HepG2 (cell line): ENCODE results near the gene ABHD6. TPM values are rescaled to one million over a fixed set of nuclear protein-coding genes. Genes with fewer than 3 reads are reported as not detected.

Experiments
- AGO2 ChIP-seq: fragments of 200-400 bp; formaldehyde crosslinking; optimal IDR thresholded peaks from 2 replicates; pipeline ENCODE3; 2017; ENCODE audit warnings: mild to moderate bottlenecking, low read depth, low read length, moderate library complexity
- CTCF ChIP-seq: sonication (generic); formaldehyde crosslinking; IDR thresholded peaks from 2 replicates; pipeline ENCODE4 v1.5.0; 2020; ENCODE audit warnings: mild to moderate bottlenecking, missing genetic modification reagents, moderate library complexity
- JUNB ChIP-seq: sonication (generic); formaldehyde crosslinking; IDR thresholded peaks from 2 replicates; pipeline ENCODE4 v1.8.0; 2022; ENCODE audit warnings: missing genetic modification reagents, mild to moderate bottlenecking, borderline replicate concordance
- LRRFIP1 ChIP-seq: sonication (generic); formaldehyde crosslinking; conservative IDR thresholded peaks from 2 replicates; pipeline ENCODE4 v1.4.0; 2020; ENCODE audit warnings: missing genetic modification reagents
- MIER3 ChIP-seq: IDR thresholded peaks from 2 replicates; pipeline ENCODE4 v1.6.1; 2016; ENCODE audit warnings: missing compliant biosample characterization, borderline replicate concordance
- NCOA5 ChIP-seq: sonication (generic); formaldehyde crosslinking; IDR thresholded peaks from 2 replicates; pipeline ENCODE4 v1.4.0; 2020; ENCODE audit warnings: missing genetic modification reagents
- NONO ChIP-seq, 2 experiments: fragments of 450-650 bp in 1 of 2; sonication (generic) in 1 of 2; formaldehyde crosslinking in 1 of 2; IDR thresholded peaks in 1 of 2; conservative IDR thresholded peaks in 1 of 2; 2 replicates each; pipeline versions ENCODE4 v1.6.1 to v1.8.0; 2017 to 2022; ENCODE audit warnings: mild to moderate bottlenecking in 1 of 2, missing genetic modification reagents in 1 of 2, moderate library complexity in 1 of 2
- ZBTB34 ChIP-seq: sonication (generic); formaldehyde crosslinking; IDR thresholded peaks from 2 replicates; pipeline ENCODE4 v1.8.0; 2022; ENCODE audit warnings: mild to moderate bottlenecking, missing genetic modification reagents
- ZNF292 ChIP-seq: sonication (generic); formaldehyde crosslinking; IDR thresholded peaks from 2 replicates; pipeline ENCODE4 v1.8.1; 2022; ENCODE audit warnings: mild to moderate bottlenecking, low read depth, missing genetic modification reagents, borderline replicate concordance
- ZNF317 ChIP-seq: sonication (generic); formaldehyde crosslinking; IDR thresholded peaks from 2 replicates; pipeline ENCODE4 v1.5.0; 2020; ENCODE audit warnings: mild to moderate bottlenecking, missing genetic modification reagents
- ZNF510 ChIP-seq: sonication (generic); formaldehyde crosslinking; IDR thresholded peaks from 2 replicates; pipeline ENCODE4 v1.4.0; 2020; ENCODE audit warnings: low read depth, mild to moderate bottlenecking, missing genetic modification reagents
- ZNF556 ChIP-seq: sonication (generic); formaldehyde crosslinking; IDR thresholded peaks from 2 replicates; pipeline ENCODE4 v1.4.0; 2020; ENCODE audit warnings: mild to moderate bottlenecking, missing genetic modification reagents, borderline replicate concordance
- ZNF709 ChIP-seq: sonication (generic); formaldehyde crosslinking; IDR thresholded peaks from 2 replicates; pipeline ENCODE4 v1.5.0; 2020; ENCODE audit warnings: mild to moderate bottlenecking, missing genetic modification reagents
- ZNF784 ChIP-seq: sonication (generic); formaldehyde crosslinking; IDR thresholded peaks from 2 replicates; pipeline ENCODE4 v1.5.1; 2020; ENCODE audit warnings: missing genetic modification reagents, mild to moderate bottlenecking, borderline replicate concordance
- polyA plus RNA-seq, 8 experiments: library from polyadenylated mRNA; depleted of rRNA in 3 of 8; stranded (reverse) in 7 of 8; unstranded in 1 of 8; fragments of >200 nt; fragmentation: Illumina TruSeq in 4 of 8; extraction: Trizol in 4 of 8; gene quantifications; 2 replicates each; pipeline versions ENCODE4 v1.2.1 to v1.2.3, GENCODE V29; 2011 to 2016; ENCODE audit warnings: low read depth in 4 of 8, missing spikeins in 1 of 8, mixed read lengths in 1 of 8; ENCODE audit not compliant: insufficient read depth in 1 of 8
- total RNA-seq, 5 experiments: library from RNA; depleted of rRNA; stranded (reverse); fragments of >200 nt; fragmentation: Illumina TruSeq; extraction: Trizol; gene quantifications; 2 replicates each; pipeline ENCODE4 v1.2.3, GENCODE V29; 2016; ENCODE audit warnings: low read depth in 1 of 5

ABHD6 gene
- total and polyA plus RNA-seq, 2 of the 13 experiments (the other 11 are each of a cell fraction or from before 2014, with no cell fraction given) = 9.0 to 17.2 TPM

- no peak for TF ChIP-seq ZNF556
- TF ChIP-seq MIER3 (CRISPR knock-in tag) = no peak
- TF ChIP-seq ZBTB34 (CRISPR knock-in tag) = no peak
- no peak; the same call in 1 of the 2 replicates for TF ChIP-seq ZNF709 (CRISPR knock-in tag)
- no peak for TF ChIP-seq NONO (IDR thresholded peaks at IDR 0.05)
- no peak for TF ChIP-seq NONO (CRISPR knock-in tag; conservative IDR thresholded peaks at IDR 0.05)
- TF ChIP-seq ZNF292 (CRISPR knock-in tag) = peak; percentile 78; the same call in 1 of the 2 replicates
- no peak for TF ChIP-seq LRRFIP1 (CRISPR knock-in tag)
- TF ChIP-seq ZNF317 (CRISPR knock-in tag) = no peak
- TF ChIP-seq CTCF = no peak
- no peak for TF ChIP-seq NCOA5
- TF ChIP-seq ZNF784 = no peak
- no peak for TF ChIP-seq AGO2
- TF ChIP-seq ZNF510 (CRISPR knock-in tag) = no peak
- TF ChIP-seq JUNB (CRISPR knock-in tag) = no peak
These were observed 31.6 kb upstream of the ABHD6 start (continued) for GRCh38 chr3:58205981-58206380.
